NCI-H187 (cell line): ENCODE results near the gene CFAP100.

ENCODE experiments used
- DNase-seq, 2 experiments: peaks; one replicate each; lab custom pipeline; 2025; lab: John Stamatoyannopoulos, UW

The CFAP100 gene

GRCh38 chr3:126422571-126423091 lies 27.9 kb downstream of the CFAP100 start:
- DNase-seq: no peak

DNA sequence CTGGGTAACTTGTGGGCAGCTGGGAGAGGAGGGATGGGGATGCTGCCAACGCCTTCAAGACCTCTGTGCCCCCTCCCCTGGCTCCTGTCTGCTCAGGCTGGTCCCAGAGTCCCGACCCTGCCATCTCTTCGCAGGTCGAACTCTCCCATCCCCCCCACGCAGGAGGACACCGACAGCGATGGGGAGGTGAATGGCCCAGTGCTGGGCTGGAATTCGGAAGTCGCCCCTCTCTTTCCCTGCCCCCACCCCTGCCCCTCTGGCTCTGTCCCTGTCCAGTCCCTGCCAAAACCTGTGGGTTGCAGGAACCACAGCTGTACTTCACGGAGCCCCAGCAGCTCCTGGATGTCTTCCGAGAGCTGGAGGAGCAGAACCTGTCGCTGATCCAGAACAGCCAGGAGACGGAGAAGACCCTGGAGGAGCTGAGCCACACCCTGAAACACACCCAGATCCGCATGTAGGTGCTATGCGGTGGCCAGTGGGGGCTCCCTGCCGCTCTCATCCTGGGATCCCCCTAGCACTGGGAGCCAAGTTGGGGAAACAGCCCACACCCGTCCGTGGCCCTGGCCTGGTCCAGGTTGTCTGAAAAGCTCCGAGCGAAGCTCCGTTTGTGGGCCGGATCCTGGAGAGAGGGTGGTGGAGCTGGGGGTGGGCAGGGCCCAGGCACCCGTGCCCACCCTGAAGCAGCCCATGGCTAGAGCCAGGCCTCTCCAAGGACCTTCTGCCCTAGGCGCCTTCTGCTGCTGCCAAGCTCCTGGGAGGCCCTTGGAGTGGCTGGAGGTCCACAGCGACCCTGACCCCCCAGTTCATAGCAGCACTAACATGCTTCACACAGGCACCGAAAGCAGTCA lies 28.7 kb downstream of the CFAP100 start:
- no peak for DNase-seq

GRCh38 chr3:126424039-126424717 lies 29.5 kb downstream of the CFAP100 start:
- no peak for DNase-seq

DNA sequence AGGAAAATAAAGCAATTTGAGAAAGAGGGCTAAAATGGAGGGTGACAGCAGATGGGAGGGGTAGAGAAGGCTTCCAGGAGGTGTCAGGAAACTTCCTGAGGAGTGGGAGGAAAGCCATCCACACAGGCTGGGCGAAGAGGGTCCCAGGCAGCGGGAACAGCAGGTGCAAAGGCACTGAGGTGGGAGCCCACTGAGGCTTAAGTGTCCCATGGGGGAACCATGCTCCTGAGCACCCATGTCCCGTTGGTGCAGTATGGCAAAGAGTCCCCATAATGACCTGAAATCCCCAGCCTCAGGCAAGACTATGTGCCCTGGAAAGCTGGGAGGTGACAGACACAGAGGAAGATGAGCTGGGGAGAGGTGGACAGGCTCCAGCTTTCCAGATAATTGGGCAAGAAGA lies 30.0 kb downstream of the CFAP100 start:
- no peak for DNase-seq

DNA sequence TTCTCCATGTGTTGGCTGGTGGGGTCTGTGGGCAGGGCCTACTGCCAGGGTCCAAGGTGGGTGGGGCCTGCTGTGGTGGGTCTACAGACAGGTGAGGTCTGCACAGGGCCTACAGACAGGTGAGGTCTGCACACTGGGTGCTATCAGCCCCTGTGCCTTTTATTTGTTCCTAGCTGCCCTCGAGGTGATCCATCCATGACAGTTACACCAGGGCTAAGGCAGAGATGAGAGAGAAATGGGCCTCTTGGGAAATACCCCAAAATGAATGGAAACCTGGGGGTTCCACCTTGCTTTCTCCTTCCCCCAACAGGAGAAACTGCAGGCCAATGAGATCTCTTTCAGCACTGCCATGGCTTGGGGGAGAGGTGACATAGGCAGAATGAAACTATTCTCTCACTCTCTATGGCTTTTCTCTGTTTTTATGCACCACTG lies 36.4 kb downstream of the CFAP100 start:
- DNase-seq: no peak

DNA sequence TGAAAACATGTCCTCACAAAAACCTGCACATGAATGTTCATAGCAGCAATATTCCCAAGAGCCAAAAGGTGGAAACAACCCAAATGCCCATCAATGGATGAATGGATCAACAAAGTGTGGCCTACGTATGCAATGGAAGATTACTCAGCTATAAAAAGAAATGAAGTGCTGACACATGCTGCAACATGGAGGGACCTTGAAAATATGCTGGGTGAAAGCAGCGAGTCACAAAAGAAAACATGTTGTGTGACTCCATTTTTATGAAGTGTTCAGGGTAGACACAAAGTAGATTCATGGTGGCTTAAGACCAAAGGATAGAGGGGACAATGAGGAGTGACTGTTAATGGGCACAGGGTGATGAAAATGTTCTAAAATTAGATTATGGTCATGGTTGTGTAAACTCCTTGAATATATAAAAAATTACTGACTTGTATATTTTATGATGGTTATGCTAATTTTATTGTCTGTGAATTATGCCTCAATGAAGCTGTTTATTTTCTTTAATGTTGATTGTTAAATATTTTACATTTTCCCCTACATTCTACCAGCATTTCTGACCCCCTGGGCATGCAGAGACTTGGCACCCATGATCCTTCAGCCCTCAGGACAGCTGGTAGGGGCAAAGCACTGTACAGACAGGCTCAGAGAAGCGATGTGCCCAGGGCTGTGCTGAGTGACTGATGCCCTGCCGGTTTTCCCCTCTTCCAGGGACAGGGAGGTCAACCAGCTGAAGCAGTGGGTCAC lies 37.8 kb downstream of the CFAP100 start:
- no peak for DNase-seq

DNA sequence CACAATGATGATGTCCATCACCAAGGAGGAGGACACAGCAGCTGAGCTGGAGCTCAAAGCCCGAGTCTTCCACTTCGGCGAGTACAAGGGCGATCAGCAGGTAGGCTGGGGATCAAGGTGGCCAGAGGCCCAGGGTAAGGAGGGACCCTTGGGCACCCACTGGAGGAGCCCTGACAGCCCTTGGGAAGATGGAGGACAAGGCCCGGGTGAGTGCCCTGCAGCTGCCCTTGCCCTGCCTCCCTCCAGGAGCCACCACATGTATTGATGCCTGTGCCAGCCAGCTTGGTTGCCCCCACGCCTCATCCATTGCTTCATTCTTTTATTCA lies 38.4 kb downstream of the CFAP100 start:
- DNase-seq: no peak

DNA sequence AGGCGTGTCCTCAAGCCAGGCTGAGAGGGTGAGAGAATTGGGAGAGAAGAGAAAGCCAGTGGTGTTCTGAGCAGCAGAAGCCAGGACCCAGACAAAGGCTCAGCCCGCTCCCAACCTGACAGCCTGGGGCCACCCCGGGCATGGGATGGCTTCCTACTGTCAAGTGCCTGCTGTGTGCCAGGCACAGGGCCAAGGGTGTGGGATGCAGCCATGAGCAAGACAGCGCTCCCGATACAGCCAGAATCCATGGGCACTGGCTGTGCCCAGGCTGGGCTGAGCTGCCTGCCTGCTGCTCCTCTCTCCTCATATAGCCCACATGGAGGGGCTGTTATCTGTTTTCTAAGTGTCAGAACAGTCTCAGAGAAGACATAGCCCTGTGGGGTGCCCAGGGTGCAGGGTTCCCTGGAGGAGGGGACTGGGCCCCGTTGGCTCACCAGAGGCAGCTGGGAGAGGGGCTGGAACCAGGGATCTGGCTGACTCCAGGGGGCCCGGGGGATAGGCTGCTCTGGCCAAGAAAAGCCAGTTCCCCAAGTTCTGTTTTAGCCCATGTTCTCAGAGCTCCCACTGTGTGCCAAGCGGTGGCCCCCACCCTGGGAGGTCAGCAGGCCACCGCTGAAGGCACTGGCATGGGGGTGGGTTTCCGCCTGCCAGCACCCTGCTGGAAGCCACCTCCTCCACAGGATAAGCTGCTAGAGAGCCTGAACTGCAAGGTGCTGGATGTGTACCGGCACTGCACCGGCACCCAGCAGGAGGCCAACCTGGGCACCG lies 39.0 kb downstream of the CFAP100 start:
- DNase-seq: no peak

GRCh38 chr3:126434264-126434590 lies 39.5 kb downstream of the CFAP100 start:
- DNase-seq: no peak

DNA sequence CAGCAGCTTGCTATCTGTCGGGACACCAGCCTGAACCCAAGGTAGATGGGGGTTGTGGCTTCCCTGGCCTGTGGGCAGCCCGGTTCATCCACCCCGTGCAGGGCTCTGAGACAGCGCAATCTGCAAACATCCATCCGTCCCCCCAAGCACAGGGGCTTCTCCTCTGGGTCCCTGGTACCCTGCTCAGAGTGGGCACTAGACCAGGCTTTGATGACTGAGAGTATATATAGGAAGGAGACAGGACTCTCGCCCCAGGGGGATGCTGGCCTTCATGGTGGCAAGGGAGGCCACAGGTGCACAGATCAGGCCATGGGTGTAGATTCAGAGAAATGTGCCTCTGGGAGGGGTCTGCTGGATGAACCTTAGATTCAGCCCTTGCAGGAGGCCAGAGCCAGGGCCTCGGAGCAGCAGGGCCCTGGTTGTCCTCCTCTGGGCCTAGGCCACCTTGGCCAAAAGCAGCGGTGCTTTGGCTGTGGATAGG lies 40.3 kb downstream of the CFAP100 start:
- no peak for DNase-seq

GRCh38 chr3:126435456-126436315 lies 41.0 kb downstream of the CFAP100 start:
- DNase-seq: no peak

DNA sequence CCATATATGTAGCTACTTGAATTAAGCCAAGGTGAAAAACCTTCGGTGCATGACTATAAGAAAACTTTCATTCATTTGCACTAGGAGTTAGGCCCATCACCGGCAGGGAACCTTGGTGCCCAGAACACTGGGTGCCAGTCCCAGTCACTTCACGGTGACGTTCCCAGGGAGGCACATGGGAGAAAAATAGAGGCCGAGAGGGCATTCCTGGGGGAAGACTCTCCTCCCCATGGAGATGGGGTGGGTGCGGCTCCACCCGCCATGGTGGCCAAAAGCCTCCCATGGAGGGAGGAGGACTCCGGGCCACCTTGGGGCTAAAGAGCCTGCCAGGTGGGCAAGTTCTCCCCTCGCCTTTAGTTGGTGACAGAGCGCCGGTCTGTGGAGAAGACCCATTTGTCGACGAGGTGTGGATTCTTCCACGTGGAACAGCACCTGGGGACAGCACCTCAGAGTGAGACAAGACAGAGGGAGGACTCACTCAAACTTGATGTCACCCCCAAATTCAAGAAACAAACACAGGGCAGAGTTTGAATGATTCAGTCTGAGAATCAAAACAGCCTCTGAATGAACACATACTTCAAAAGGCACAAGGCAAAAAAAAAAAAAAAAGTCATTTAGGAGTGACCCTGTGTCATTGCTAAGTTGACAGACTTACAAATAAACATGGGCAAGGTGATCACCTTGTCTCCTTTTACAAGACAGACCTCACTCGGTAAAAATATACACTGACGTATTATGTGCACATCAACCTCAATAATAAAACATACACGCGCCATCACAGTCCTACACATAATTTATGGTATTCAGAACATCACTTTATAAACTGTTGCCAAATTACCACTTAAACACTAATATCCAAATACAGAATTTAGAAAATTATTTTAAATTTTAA lies 42.4 kb downstream of the CFAP100 start:
- no peak for DNase-seq

DNA sequence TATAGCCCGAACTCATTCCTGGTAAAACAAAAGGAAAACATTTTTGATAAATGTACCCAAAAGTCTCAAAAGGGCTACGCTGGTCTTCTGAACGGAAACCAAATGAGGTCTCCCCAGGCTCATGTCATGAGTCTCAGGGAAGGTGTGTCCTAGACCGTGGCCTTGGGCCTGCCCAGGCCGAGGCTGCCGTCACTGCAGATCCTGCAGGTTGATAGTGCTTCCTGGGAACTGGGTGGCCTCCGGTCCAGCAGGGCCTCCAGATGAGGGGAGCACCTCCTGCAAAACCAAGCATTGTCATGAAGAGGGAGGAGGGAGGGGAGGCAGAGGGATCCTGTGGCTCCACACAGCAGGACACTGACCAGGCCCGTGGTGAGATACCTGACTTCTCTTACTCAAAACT lies 43.5 kb downstream of the CFAP100 start:
- no peak for DNase-seq

DNA sequence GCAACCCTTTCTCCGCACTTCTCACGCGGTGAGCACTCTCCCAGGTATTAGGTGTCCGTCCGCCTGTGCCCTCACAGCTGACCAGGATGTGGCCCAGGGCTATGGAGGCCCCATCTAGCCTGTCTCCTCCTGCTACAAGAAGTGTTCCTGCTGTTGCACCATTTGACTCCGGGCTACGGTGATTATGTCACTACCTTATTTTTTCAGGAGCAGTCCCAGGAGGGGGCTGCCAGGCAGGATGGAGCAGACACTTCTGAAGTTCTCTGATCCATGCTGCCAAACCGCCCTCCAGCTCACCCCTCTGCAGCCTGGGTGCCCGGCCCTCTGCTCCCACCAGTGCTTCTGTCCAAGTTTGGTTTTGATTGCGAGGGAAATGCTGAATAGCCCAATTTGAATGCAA lies 44.0 kb downstream of the CFAP100 start:
- DNase-seq: no peak

- DNase-seq: no peak
These were observed 44.7 kb downstream of the CFAP100 start for GRCh38 chr3:126439346-126439967.

DNA sequence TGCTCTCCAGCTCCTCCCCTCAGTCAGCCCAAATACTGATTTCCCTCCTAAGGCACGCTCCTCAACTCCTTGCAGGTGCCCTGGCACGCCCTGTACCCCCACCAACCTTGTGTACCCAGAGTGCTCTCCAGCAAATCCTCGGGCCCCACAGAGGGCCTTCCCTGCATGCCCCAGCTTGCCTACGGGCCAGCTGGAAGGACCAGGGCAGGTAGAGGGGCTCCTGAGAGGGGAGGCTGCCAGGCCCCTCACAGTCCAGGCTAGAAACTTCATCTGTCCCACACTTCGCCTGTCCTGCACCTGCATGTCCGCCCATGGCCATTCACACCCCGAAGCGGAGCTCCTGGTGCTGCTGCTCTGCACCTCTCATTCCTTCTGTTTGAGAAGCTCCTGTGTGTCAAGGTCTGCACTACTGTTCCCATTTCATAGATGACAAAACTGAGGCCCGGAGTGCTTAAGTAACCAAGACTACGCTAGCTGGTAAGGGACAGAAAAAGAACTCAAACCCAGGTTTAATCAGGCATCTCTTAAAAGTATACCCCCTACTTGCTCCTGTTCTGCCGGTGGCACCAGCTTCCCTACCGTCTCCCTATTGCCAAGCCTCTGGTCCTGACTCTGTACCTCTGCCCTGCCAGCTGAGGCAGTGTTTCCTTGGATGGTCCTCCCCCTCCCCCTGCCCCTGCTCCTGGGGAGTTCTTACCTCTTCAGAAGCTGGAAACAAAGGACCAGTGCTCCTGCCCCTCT lies 45.4 kb downstream of the CFAP100 start:
- DNase-seq: no peak

DNA sequence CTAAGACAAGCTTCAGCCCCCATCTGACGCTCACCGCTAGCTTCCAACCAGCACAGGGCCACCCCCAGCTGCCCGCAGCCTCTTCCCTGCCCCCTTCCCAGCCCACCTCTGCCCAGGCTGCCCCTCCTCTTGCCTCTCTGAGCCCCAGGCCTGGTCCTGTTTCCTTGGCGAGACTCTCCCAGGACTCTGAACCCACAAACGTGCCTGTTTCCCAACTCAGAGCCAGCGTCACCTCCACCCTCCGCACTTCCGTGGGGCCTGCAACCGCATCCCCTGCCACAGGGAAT lies 45.9 kb downstream of the CFAP100 start:
- no peak for DNase-seq

DNA sequence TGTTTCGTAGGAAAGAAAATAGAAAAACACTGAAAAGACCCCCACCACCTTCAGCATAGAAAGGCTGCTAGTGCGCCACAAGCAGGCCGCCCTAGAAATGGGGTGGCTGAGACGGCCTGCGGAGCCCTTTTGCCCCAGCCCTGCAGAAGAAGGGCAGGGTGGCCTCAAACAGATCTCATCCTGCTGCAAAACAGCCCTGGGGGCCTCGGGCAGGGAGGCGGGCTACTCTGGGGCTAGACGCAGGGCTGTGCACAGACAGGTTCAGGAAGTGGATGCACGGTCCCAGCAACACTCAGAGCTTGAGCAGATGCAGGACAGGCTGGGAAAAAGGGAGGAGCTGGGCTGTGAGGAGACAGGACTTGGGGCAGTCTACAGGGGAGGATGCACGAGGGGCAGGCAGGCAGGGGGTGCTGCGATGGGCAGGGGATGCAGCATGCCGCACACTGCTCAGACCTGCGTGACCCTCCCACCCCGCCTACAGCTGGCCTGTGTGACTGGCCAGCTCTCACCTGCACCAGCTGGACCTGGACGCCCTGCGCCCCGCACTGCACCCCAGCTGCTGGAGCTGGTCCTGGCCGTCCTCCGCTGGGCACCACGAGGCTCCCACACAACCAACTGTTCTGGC lies 46.7 kb downstream of the CFAP100 start:
- no peak for DNase-seq
